AG08396 (cell line): ENCODE data around the gene BBOX1.
"Not testable (repeated sequence)": the region's sequence is repeated elsewhere in the genome, so short reads cannot be mapped to it uniquely, and the experiment has no call there.

ENCODE experiments used
- DNase-seq: peaks from one replicate; pipeline ENCODE4 v3.0.0; 2012; ENCODE audit warnings: low spot score, mixed read lengths

The BBOX1 gene

DNA sequence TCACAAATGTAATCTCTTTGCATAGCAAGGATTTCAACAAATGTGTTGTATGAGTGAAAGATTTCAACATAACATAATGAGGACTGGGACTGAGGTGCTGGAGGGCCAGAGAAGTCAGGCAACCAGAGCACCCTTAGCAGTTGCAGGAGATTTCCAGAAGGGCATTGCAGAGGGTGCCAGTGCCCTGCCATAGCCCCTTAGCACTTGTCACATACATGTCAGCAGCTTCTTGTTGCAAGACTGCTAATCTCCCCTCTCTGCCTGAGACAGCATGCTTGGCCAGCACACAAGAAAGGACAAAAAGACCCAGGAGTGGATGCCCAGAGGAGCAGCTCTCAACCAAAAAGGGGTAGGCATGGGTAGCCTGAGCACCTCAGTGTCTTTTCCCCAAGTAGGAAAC is 43.2 kb downstream of the BBOX1 start:
- no peak for DNase-seq

GRCh38 chr11:27084518-27084917 is 43.9 kb downstream of the BBOX1 start:
- no peak for DNase-seq

DNA sequence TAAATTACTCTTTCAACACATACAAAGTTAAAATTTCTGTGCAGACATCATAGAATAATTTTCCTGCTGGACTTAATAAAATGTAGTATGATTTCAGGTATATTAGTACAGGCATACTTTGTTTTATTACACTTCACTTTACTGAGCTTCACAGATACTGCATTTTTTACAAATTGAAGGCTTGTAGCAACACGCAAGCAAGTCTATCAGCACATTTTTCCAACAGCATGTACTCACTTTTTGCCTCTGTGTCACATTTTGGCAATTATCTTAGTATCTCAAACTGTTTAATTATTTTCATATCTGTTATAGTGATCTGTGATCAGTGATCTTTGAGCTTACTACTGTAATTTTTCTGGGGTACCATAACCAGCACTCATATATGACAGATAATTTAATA is 44.5 kb downstream of the BBOX1 start:
- DNase-seq = no peak

GRCh38 chr11:27085605-27086004 is 45.0 kb downstream of the BBOX1 start:
- DNase-seq = no peak

- DNase-seq = no peak
These were observed 46.8 kb downstream of the BBOX1 start for GRCh38 chr11:27087432-27087831.

GRCh38 chr11:27088353-27088752 is 47.7 kb downstream of the BBOX1 start:
- DNase-seq = no peak

- no peak for DNase-seq
These were observed 49.1 kb downstream of the BBOX1 start for GRCh38 chr11:27089746-27090145.

DNA sequence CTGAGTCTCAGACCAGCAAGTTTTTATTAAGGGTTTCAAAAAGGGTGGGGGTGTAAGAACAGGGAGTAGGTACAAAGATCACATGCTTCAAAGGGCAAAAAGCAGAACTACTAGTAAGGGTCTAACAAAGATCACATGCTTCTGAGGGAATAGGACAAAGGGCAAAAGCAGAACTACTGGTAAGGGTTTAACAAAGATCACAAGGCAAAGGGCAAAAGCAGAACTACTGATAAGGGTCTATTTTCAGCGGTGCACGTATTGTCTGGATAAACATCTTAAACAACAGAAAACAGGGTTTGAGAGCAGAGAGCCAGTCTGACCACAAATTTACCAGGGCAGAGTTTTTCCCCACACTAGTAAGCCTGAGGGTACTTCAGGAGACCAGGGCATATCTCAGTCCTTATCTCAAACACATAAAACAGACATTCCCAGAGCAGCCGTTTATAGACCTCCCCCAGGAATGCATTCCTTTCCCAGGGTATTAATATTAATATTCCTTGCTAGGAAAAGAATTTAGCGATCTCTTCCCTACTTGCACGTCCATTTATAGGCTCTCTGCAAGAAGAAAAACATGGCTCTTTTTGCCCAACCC is 49.8 kb downstream of the BBOX1 start:
- not testable (repeated sequence) for DNase-seq

GRCh38 chr11:27094120-27094519 is 53.5 kb downstream of the BBOX1 start:
- DNase-seq = no peak

- DNase-seq = no peak
These were observed 54.4 kb downstream of the BBOX1 start for GRCh38 chr11:27095059-27095458.

GRCh38 chr11:27095887-27096286 is 55.3 kb downstream of the BBOX1 start:
- no peak for DNase-seq

DNA sequence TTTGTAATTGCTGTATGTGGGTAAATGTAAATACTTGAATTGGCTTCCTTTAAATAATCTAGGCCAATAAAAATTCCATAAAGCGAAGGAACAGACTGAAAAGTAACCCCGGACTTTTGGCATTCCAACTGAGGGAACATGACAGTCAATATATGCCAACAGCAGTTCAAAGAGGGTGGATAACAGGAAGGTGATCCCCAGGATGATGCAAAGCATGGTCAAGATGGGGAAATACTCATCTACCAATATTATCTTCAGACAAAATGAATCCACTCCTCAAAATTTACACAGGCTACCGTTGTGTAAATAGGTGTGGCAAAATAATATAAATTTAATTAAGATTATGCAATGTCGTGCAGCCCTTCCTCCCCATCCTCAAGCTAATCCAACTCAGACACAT is 56.9 kb downstream of the BBOX1 start:
- no peak for DNase-seq

- DNase-seq = no peak
These were observed 59.9 kb downstream of the BBOX1 start for GRCh38 chr11:27100534-27100933.

GRCh38 chr11:27107548-27107947 is 66.9 kb downstream of the BBOX1 start:
- DNase-seq = no peak

- no peak for DNase-seq
These were observed 68.2 kb downstream of the BBOX1 start for GRCh38 chr11:27108809-27109208.

DNA sequence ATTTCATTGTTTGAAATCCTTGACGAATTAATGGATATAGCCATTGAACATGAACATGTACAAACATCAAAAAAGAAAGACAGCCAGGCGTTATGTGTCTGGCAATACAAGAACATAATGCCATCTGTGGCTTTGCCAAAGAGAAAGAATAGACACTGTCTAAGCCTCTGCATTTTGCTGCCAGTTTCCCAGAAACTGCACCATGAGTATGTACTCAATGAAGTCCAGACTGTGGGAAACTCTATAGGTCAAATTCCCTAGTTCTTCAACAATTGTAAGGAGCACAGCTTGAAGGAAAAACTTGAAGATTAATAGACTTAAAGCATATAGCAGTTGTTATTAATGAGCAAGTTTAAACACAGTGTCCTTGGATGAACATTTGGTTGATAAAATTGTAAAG is 71.3 kb downstream of the BBOX1 start:
- DNase-seq = no peak

DNA sequence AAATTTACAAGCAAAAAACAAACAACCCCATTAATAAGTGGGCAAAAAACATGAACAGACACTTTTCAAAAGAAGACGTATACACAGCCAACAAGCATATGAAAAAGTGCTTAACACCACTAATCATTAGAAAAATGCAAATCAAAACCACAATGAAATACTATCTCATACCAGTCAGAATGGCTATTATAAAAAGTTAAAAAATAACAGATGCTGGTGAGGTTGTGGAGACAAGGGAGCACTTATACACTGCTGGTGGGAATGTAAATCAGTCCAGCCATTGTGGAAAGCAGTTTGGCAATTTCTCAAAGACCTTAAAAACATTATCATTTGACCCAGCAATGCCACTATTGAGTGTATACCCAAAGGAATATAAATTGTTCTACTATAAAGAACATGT is 72.3 kb downstream of the BBOX1 start:
- DNase-seq = no peak

GRCh38 chr11:27115051-27115650 is 74.5 kb downstream of the BBOX1 start:
- no peak for DNase-seq

DNA sequence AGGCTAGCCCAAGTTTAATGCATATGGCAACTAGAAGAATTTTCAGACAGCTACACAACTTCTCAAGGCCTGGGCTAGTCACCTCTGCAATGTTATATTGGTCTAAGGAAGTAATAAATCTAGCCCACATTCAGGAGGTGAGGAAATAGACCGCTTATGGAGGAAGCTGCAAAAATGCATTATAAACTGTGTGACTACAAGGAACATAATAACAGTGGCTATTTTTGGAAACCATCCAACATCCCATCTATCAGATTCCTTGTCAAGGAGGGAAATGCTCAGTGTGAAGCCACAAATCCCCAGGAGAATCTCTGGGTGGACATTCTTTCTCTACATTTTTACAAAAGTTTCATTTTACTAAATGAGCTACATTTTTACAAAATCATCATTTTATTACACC is 76.1 kb downstream of the BBOX1 start:
- DNase-seq = no peak

DNA sequence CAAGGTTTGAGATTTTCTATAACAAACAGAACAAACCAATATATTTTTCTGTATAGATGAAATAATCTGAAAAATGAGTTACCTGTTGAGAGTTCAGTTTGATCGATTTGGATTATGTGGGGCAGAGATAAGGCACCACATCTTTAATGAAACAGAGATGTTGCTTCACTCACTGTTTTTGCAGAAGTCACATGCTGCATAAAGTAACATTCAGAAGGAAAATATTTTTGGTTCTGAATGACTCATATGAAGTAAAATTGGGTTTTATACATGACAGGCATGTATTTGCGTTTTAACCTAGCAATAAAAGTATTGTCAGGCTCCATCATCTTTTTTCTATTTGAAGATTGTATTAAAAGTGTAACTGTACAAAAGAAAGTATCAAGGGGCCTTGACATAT is 77.8 kb downstream of the BBOX1 start:
- DNase-seq = no peak

GRCh38 chr11:27118949-27119348 is 78.3 kb downstream of the BBOX1 start:
- DNase-seq = no peak

DNA sequence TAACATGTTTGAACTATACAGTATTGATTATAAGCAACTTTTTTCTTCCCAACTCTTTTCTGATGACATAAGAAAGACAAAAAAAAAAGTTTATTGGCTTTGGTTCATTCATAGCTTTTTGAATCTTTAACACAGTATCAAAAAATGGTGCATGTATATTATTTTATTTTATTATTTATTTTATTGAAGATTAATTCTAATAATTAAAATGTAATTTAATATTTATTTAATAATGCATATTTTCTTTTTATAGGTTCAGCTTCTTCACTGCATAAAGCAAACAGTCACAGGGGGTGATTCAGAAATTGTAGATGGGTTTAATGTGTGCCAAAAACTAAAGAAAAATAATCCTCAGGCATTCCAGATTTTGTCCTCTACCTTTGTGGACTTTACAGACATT is 78.8 kb downstream of the BBOX1 start:
- no peak for DNase-seq

DNA sequence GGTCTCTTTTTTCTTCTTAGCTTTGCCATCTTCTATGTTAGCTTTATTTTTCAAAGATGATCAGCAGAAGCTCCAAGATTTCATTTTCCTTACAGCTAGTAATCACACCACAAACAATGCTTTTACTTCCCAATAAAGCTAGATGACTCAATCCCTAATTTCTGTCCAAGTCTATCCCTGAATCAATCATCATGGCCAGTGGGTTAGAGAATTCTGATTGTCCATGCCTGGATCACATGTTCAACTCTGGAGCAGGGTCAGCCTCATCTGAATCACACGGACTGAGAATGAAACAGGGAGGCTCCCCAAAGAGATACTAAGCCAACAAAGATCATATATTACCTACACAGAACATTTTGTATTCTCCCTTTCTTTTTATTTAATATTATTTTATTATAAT is 79.6 kb downstream of the BBOX1 start:
- DNase-seq = no peak

GRCh38 chr11:27122001-27122400 is 81.4 kb downstream of the BBOX1 start:
- DNase-seq = no peak
